K562 (cell line): ENCODE results near the gene DSE. TPM values are rescaled to one million over a fixed set of nuclear protein-coding genes. Genes with fewer than 3 reads are reported as not detected.

ENCODE experiments used
- ATAC-seq: fragments of 200-7000 bp; cut with Tn5 transposase; 3 replicates; pipeline ENCODE4 v1.9.1; 2020; ENCODE audit warnings: moderate library complexity
- BruUV-seq: library from RNA; stranded (reverse); fragments of 400-500 nt; replicated peaks from 2 replicates; lab custom pipeline; 2021; lab: Mats Ljungman, UMichigan
- CTCF ChIA-PET: fragments of 300-600 bp; formaldehyde crosslinking; extraction: SDS; loops from one replicate; lab custom pipeline; 2021; ENCODE audit warnings: low intra/inter-chr PET ratio; lab: Yijun Ruan, JAX
- POLR2A ChIA-PET: fragments of 300-600, 350-650 bp; sonication (Branson Sonifier 250); formaldehyde crosslinking; extraction: SDS; loops from one replicate; lab custom pipeline; 2021; ENCODE audit warnings: antibody characterized with exemption, inconsistent platforms; lab: Yijun Ruan, JAX
- DNase-seq, 4 experiments: peaks; one replicate each; pipeline versions ENCODE4 v3.0.0 to v3.0.0-alpha.2; 2011 to 2018; ENCODE audit warnings: low spot score in 3 of 4, mixed read lengths in 3 of 4; ENCODE audit errors: extremely low read depth in 1 of 4
- FAIRE-seq: peaks from 2 replicates; lab custom pipeline; 2011; peaks lifted over from hg19 to GRCh38; lab: Jason Lieb, UNC
- H2AFZ ChIP-seq: 2 replicates; pipeline ENCODE4 v1.6.0; 2011; ENCODE audit warnings: low read depth, low read length, control low read depth, inconsistent platforms
- H3K27ac ChIP-seq: fragments of 200-600 bp; 3 replicates; pipeline ENCODE4 v1.8.0; 2011; ENCODE audit warnings: low read depth, mild to moderate bottlenecking, control low read depth, inconsistent platforms, low read length, moderate library complexity, mixed read lengths; ENCODE audit errors: extremely low read depth
- H3K27me3 ChIP-seq, 2 experiments: fragments of 300-600 bp in 1 of 2; 2 replicates in 1 of 2; 3 replicates in 1 of 2; pipeline versions ENCODE4 v1.6.0 to v1.8.0; 2011; ENCODE audit warnings: inconsistent platforms in 2 of 2, low read length in 2 of 2, mild to moderate bottlenecking in 1 of 2, mixed read lengths in 1 of 2, moderate library complexity in 1 of 2; ENCODE audit not compliant: control insufficient read depth in 2 of 2, insufficient read depth in 2 of 2
- H3K36me3 ChIP-seq: fragments of 300-600 bp; 3 replicates; pipeline ENCODE4 v1.8.0; 2011; ENCODE audit warnings: mild to moderate bottlenecking, low read length, inconsistent platforms; ENCODE audit not compliant: control insufficient read depth, insufficient read depth
- H3K4me1 ChIP-seq, 2 experiments: fragments of 200-600 bp in 1 of 2; replicated peaks in 1 of 2; 2 replicates in 1 of 2; 3 replicates in 1 of 2; pipeline versions ENCODE4 v1.5.1 to v1.8.0; 2011; ENCODE audit warnings: inconsistent platforms in 2 of 2, low read length in 2 of 2, mild to moderate bottlenecking in 1 of 2, mixed read lengths in 1 of 2, moderate library complexity in 1 of 2; ENCODE audit not compliant: control insufficient read depth in 2 of 2, insufficient read depth in 2 of 2
- H3K4me2 ChIP-seq: 2 replicates; pipeline ENCODE4 v1.6.1; 2011; ENCODE audit warnings: low read length, control low read depth, inconsistent platforms, mixed read lengths; ENCODE audit not compliant: insufficient read depth
- H3K4me3 ChIP-seq: fragments of 200-600 bp; sonication (generic), shearing (Covaris generic); 2 replicates; pipeline ENCODE4 v1.5.1; 2016; ENCODE audit warnings: control low read depth, inconsistent platforms
- H3K79me2 ChIP-seq: fragments of 200-600 bp; 3 replicates; pipeline ENCODE4 v1.8.0; 2011; ENCODE audit warnings: low read length, inconsistent platforms; ENCODE audit not compliant: control insufficient read depth, insufficient read depth
- H3K9ac ChIP-seq, 2 experiments: 2 replicates each; pipeline versions ENCODE4 v1.6.0 to v1.6.1; 2011; ENCODE audit warnings: low read depth in 2 of 2, low read length in 2 of 2, control low read depth in 1 of 2, inconsistent platforms in 1 of 2, mild to moderate bottlenecking in 1 of 2, mixed read lengths in 1 of 2; ENCODE audit not compliant: insufficient read depth in 1 of 2
- H3K9me1 ChIP-seq: one replicate; pipeline ENCODE4 v1.6.0; 2011; ENCODE audit warnings: inconsistent platforms, mild to moderate bottlenecking, low read length, moderate library complexity; ENCODE audit not compliant: control insufficient read depth, insufficient read depth
- H3K9me3 ChIP-seq: replicated peaks from 2 replicates; pipeline ENCODE4 v1.5.1; 2011; ENCODE audit warnings: low read depth, low read length, inconsistent platforms; ENCODE audit not compliant: control insufficient read depth, insufficient read depth
- H4K20me1 ChIP-seq: replicated peaks from 2 replicates; pipeline ENCODE4 v1.6.1; 2011; ENCODE audit warnings: low read length, inconsistent platforms, mixed read lengths; ENCODE audit not compliant: control insufficient read depth, insufficient read depth
- ELF4 ChIP-seq: fragments of 450-650 bp; formaldehyde crosslinking; IDR thresholded peaks from 2 replicates; pipeline ENCODE4 v1.4.0; 2022; ENCODE audit warnings: missing genetic modification characterization
- FOSL1 ChIP-seq: fragments of 200-800 bp; sonication (Bioruptor generic); conservative IDR thresholded peaks from 2 replicates; pipeline ENCODE4 v1.6.1; 2016; ENCODE audit warnings: missing genetic modification characterization, missing compliant biosample characterization
- IRF1 ChIP-seq: sonication (generic); formaldehyde crosslinking; IDR thresholded peaks from 2 replicates; pipeline ENCODE4 v1.8.0; 2022; ENCODE audit warnings: missing genetic modification reagents, mild to moderate bottlenecking, borderline replicate concordance
- RBM15 ChIP-seq: fragments of 200-400 bp; formaldehyde crosslinking; IDR thresholded peaks from 2 replicates; pipeline ENCODE4 v1.6.1; 2018; ENCODE audit warnings: mild to moderate bottlenecking, low read length, moderate library complexity; ENCODE audit not compliant: insufficient read depth
- SIN3A ChIP-seq, 2 experiments: fragments of 150-350 bp in 1 of 2; IDR thresholded peaks; 2 replicates each; pipeline ENCODE4 v1.6.1; 2011 to 2016; ENCODE audit warnings: borderline replicate concordance in 2 of 2, low read depth in 2 of 2, low read length in 2 of 2, mild to moderate bottlenecking in 2 of 2, moderate library complexity in 2 of 2; ENCODE audit not compliant: control insufficient read depth in 1 of 2
- SMARCB1 ChIP-seq: IDR thresholded peaks from 2 replicates; pipeline ENCODE4 v1.6.1; 2011; ENCODE audit warnings: improper control_type of control experiment, low read depth; ENCODE audit not compliant: insufficient read length
- ZBTB17 ChIP-seq: fragments of 450-650 bp; formaldehyde crosslinking; IDR thresholded peaks from 2 replicates; pipeline ENCODE4 v1.4.0; 2020; ENCODE audit warnings: mild to moderate bottlenecking
- ZNF165 ChIP-seq: fragments of 250-450 bp; sonication (Bioruptor Pico); IDR thresholded peaks from 2 replicates; pipeline ENCODE4 v1.4.0; 2020; ENCODE audit warnings: borderline replicate concordance
- ZNF444 ChIP-seq: fragments of 250-450 bp; sonication (Bioruptor Pico); IDR thresholded peaks from 2 replicates; pipeline ENCODE4 v1.4.0; 2020; ENCODE audit warnings: mild to moderate bottlenecking, moderate library complexity
- whole genome bisulfite sequencing: fragments of 100-300 bp; shearing (Covaris generic); methylation state at CpG from one replicate; pipeline ENCODE4 v1.1.6; 2016; ENCODE audit warnings: low coverage, mixed read lengths; ENCODE audit not compliant: insufficient coverage; ENCODE audit errors: missing lambda C conversion rate; 5-methylcytosine and 5-hydroxymethylcytosine counted together
- in situ Hi-C: fragments of 300-500 bp; cut with MboI; formaldehyde crosslinking; loops from 4 replicates; pipeline ENCODE4 v1.15.0; 2018; ENCODE audit warnings: inconsistent platforms, mixed read lengths
- intact Hi-C: fragments of 100-400 bp; cut with micrococcal nuclease; formaldehyde crosslinking; loops from 2 replicates; pipeline ENCODE4 v1.14.2; 2022
- polyA plus RNA-seq, 8 experiments: library from polyadenylated mRNA; depleted of rRNA in 4 of 8; stranded (reverse) in 5 of 8; unstranded in 3 of 8; fragments of >200 nt; fragmentation: Nextera tagmentation in 2 of 8; fragmentation: Illumina TruSeq in 1 of 8; extraction: Ambion mirVana in 2 of 8; extraction: Trizol in 1 of 8; gene quantifications; 2 replicates each; pipeline versions ENCODE4 v1.2.1 to v1.2.3, GENCODE V29; 2011 to 2014; ENCODE audit warnings: inconsistent platforms in 1 of 8, missing spikeins in 1 of 8
- total RNA-seq, 7 experiments: library from RNA; depleted of rRNA in 6 of 7; stranded (reverse); fragments of >200 nt in 6 of 7; fragmentation: Illumina TruSeq in 2 of 7; extraction: Trizol in 2 of 7; gene quantifications; 2 replicates each; pipeline versions ENCODE4 v1.2.1 to v1.2.3, GENCODE V29; 2011 to 2021; ENCODE audit warnings: low replicate concordance in 1 of 7
- TF ChIP-seq, protein P1 (sequence below), 3 experiments: fragments of 200-800 bp in 1 of 3; fragments of 250-450 bp in 1 of 3; fragments of 450-650 bp in 1 of 3; sonication (Bioruptor Pico) in 1 of 3; sonication (Bioruptor generic) in 1 of 3; formaldehyde crosslinking in 1 of 3; IDR thresholded peaks; 2 replicates each; pipeline versions ENCODE4 v1.6.1 to v1.8.0; 2016 to 2022; ENCODE audit warnings: mild to moderate bottlenecking in 2 of 3, missing genetic modification characterization in 2 of 3, missing compliant biosample characterization in 1 of 3, moderate library complexity in 1 of 3

The DSE gene
- total and polyA plus RNA-seq, 9 of the 15 experiments (the other 6 are each of a cell fraction or from before 2014, with no cell fraction given) = 0.49 to 1.7 (median 0.79) TPM

- Histone ChIP-seq H3K4me2 (no peak overlapping the region), H2AFZ (no peak overlapping the region), H3K27ac (no peak overlapping the region), H3K4me3 (no peak overlapping the region), H3K27me3 (peaks cover 0 to 3% of the 10 kb centered on the region in 2 experiments; a peak in 1 of 5 replicates), H4K20me1 (no peaks in the 10 kb centered on the region), H3K36me3 (no peaks in the 10 kb centered on the region), H3K79me2 (no peaks in the 10 kb centered on the region), H3K9ac (no peak overlapping the region), H3K9me1 (no peaks in the 10 kb centered on the region), H3K4me1 (no peaks in the 10 kb centered on the region), H3K9me3 (no peaks in the 10 kb centered on the region)
- 0% methylated on average over 1 of the region's 1 CpG for WGBS
- intact Hi-C loops (no loop called here), in situ Hi-C loops (no loop called here)
- BruUV-seq = no TSS peak
- ATAC-seq (no peak), DNase-seq (no peak), FAIRE-seq (no peak)
- ChIA-PET POLR2A (interaction anchor here (0.6 kb wide), 1 partner anchor 35 kb away, joined by 4 read pairs; no protein-coding TSS in a partner anchor), CTCF (no interaction called here)
- TF ChIP-seq ZBTB17 = no peak
- TF ChIP-seq, protein P1, sequence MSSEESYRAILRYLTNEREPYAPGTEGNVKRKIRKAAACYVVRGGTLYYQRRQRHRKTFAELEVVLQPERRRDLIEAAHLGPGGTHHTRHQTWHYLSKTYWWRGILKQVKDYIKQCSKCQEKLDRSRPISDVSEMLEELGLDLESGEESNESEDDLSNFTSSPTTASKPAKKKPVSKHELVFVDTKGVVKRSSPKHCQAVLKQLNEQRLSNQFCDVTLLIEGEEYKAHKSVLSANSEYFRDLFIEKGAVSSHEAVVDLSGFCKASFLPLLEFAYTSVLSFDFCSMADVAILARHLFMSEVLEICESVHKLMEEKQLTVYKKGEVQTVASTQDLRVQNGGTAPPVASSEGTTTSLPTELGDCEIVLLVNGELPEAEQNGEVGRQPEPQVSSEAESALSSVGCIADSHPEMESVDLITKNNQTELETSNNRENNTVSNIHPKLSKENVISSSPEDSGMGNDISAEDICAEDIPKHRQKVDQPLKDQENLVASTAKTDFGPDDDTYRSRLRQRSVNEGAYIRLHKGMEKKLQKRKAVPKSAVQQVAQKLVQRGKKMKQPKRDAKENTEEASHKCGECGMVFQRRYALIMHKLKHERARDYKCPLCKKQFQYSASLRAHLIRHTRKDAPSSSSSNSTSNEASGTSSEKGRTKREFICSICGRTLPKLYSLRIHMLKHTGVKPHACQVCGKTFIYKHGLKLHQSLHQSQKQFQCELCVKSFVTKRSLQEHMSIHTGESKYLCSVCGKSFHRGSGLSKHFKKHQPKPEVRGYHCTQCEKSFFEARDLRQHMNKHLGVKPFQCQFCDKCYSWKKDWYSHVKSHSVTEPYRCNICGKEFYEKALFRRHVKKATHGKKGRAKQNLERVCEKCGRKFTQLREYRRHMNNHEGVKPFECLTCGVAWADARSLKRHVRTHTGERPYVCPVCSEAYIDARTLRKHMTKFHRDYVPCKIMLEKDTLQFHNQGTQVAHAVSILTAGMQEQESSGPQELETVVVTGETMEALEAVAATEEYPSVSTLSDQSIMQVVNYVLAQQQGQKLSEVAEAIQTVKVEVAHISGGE (CRISPR knock-in tag; IDR thresholded peaks at IDR 0.05) = no peak
- no peak for TF ChIP-seq ZNF444 (CRISPR knock-in tag)
- TF ChIP-seq SIN3A (IDR thresholded peaks at IDR 0.05; ENCODE audit: borderline replicate concordance in 2 of 2, control insufficient read depth in 1 of 2, low read depth in 2 of 2, low read length in 2 of 2) = no peak
- no peak for TF ChIP-seq RBM15
- TF ChIP-seq SMARCB1 = no peak
- no peak for TF ChIP-seq FOSL1
- TF ChIP-seq ZNF165 (CRISPR knock-in tag) = no peak
- no peak for TF ChIP-seq IRF1 (CRISPR knock-in tag)
- TF ChIP-seq ELF4 = no peak
Measured at GRCh38 chr6:116328528-116328903, 42.2 kb upstream of the DSE start.
